Activated CD8-positive, alpha-beta T cell treated with anti-CD3 and anti-CD28 coated beads, Interleukin-2, amount 10 ng/mL, durations not matched to agents 7 days and 5 days (primary cell): ENCODE measurements around the gene PCF11. TPM values are rescaled to one million over a fixed set of nuclear protein-coding genes. Genes with fewer than 3 reads are reported as not detected.

Experiments used
- ATAC-seq: fragments of 150-1000 bp; cut with Tn5 transposase; one replicate; pipeline ENCODE4 v1.10.0; 2021; ENCODE audit warnings: moderate library complexity
- CTCF ChIA-PET: fragments of 350-600 bp; sonication (Branson Sonifier 250); formaldehyde crosslinking; loops from one replicate; lab custom pipeline; 2021; ENCODE audit warnings: antibody characterized with exemption; lab: Charles Lee
- POLR2A ChIA-PET: fragments of 350-600 bp; sonication (Branson Sonifier 250); formaldehyde crosslinking; loops from one replicate; lab custom pipeline; 2021; ENCODE audit warnings: antibody characterized with exemption; lab: Charles Lee
- DNase-seq: peaks from one replicate; pipeline ENCODE4 v3.0.0-alpha.2; 2020
- H3K27ac Mint-ChIP-seq: one replicate; pipeline ENCODE4 v1.8.0; 2021; ENCODE audit warnings: mild to moderate bottlenecking, mixed read lengths
- H3K27me3 Mint-ChIP-seq: one replicate; pipeline ENCODE4 v1.8.0; 2021; ENCODE audit warnings: low read depth, mixed read lengths
- H3K36me3 Mint-ChIP-seq: one replicate; pipeline ENCODE4 v1.8.0; 2021; ENCODE audit warnings: low read depth, mixed read lengths
- H3K4me1 Mint-ChIP-seq: one replicate; pipeline ENCODE4 v1.8.0; 2021; ENCODE audit warnings: low read depth, mixed read lengths
- H3K4me3 Mint-ChIP-seq: one replicate; pipeline ENCODE4 v1.8.0; 2021; ENCODE audit warnings: mild to moderate bottlenecking, mixed read lengths
- H3K9me3 Mint-ChIP-seq: one replicate; pipeline ENCODE4 v1.8.0; 2022; ENCODE audit warnings: mixed read lengths; ENCODE audit not compliant: insufficient read depth
- total RNA-seq, 2 experiments: library from RNA; stranded (reverse); gene quantifications; one replicate each; pipeline ENCODE4 v1.2.3, GENCODE V29; 2021

PCF11 gene
- total RNA-seq, 2 experiments from 2014 or later, result 65.9 to 67.2 TPM

DNA sequence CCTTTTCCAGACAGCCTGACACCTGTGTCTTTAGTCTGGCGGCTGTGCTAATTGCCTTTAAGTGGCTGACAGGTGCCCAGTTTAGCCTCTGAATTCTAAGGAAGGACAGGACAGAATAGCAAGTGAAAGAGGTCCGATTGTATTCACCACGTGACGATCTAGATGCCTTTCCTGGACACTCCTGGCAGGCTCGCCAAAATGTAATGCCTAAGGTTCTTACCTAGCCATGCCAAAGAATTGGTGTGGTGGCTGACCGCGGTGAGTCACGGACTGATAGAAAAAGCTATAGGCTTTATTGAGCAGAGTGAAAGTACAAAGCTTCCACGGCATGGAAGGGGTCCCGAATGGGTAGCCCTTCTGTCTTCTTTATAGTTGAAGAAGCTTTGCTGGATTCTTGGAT, 63.3 kb downstream of the PCF11 start:
- DNase-seq (no peak), ATAC-seq (no peak)
- Mint-ChIP-seq H3K27ac (no peak overlapping the region), H3K4me3 (no peak overlapping the region), H3K27me3 (peaks cover 6% of the 10 kb centered on the region), H3K4me1 (no peaks in the 10 kb centered on the region), H3K36me3 (no peaks in the 10 kb centered on the region), H3K9me3 (no peaks in the 10 kb centered on the region)
- ChIA-PET CTCF (no interaction called here), POLR2A (no interaction called here)

DNA sequence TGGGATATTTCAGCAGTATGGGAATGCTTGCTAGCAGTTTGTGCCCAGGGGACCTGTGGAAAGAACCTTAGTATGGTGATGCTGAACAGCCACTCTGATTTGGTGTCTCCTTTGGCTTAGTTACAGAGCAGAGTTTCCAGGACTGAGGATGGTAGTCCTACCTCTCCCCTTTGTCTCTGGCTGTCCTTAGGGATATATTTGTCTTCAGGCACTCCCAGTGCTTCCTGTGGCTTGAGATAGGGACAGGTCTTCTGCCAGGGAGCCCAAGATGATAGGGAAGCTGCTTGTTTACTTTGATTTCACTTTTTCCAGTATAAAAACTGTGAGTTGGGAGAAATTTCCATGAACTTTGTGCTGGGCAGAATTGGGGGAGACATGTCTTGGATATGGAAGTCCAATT, 64.8 kb downstream of the PCF11 start:
- no peaks in the 10 kb centered on the region for H3K36me3 Mint-ChIP-seq
- H3K27ac Mint-ChIP-seq, result no peak overlapping the region
- no peak overlapping the region for H3K4me3 Mint-ChIP-seq
- H3K9me3 Mint-ChIP-seq, result no peaks in the 10 kb centered on the region
- CTCF ChIA-PET, result interaction anchor here (0.7 kb wide), 1 partner anchor 28 kb away, joined by 3 read pairs; no protein-coding TSS in a partner anchor
- DNase-seq (no peak), ATAC-seq (no peak)
- no peaks in the 10 kb centered on the region for H3K4me1 Mint-ChIP-seq
- peaks cover 6% of the 10 kb centered on the region for H3K27me3 Mint-ChIP-seq
- POLR2A ChIA-PET, result no interaction called here

DNA sequence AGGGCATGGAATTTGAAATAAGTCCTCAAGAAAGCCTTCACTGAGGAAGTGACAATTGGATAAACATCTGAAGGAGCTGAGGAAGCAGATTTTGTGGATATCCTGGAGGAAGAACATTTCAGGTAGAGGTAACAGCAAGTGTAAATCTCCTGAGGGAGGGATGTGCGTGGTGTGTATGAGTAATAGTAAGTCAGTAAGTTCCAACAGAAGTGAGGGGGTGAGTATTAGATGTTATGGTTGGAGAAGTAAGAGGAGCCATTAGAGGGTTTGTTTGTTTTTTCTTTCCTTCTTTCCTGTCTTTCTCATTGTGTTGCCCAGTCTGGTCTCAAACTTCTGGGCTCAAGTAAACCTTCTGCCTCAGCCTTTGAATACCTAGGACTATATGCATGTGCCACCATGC, 65.6 kb downstream of the PCF11 start:
- Mint-ChIP-seq H3K36me3 (no peaks in the 10 kb centered on the region), H3K4me3 (no peak overlapping the region), H3K27me3 (peaks cover 6% of the 10 kb centered on the region), H3K4me1 (no peaks in the 10 kb centered on the region), H3K27ac (no peak overlapping the region), H3K9me3 (no peaks in the 10 kb centered on the region)
- ChIA-PET CTCF (interaction anchor here (0.7 kb wide), 1 partner anchor 27 kb away, joined by 3 read pairs; no protein-coding TSS in a partner anchor), POLR2A (no interaction called here)
- ATAC-seq (no peak), DNase-seq (no peak)

DNA sequence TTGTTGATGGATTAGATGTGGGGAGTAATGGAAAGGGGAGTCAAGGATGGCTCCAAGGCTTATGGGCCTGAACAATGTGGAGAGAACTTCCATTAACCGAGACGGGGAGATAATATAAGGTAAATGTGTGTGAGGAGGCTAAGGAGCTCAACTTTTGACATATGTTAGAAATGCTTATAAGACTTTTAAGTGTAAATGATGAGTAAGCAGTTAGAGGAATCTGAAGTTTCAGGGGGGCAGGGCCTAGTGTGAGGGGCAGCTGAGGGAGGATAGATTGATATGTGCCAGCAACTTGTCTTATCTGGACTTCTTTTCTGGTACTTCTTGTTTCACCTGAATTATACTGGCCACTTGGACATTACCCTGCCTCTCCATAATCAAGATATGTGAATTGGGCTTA, 66.5 kb downstream of the PCF11 start:
- H3K9me3 Mint-ChIP-seq, result no peaks in the 10 kb centered on the region
- no peak for ATAC-seq
- no peak overlapping the region for H3K4me3 Mint-ChIP-seq
- H3K4me1 Mint-ChIP-seq, result no peaks in the 10 kb centered on the region
- POLR2A ChIA-PET, result no interaction called here
- CTCF ChIA-PET, result interaction anchor here (0.6 kb wide), 2 partner anchors 13 to 23 kb away, joined by 3 read pairs; no protein-coding TSS in a partner anchor
- H3K27me3 Mint-ChIP-seq, result peaks cover 6% of the 10 kb centered on the region
- H3K27ac Mint-ChIP-seq, result no peak overlapping the region
- DNase-seq, result no peak
- H3K36me3 Mint-ChIP-seq, result no peaks in the 10 kb centered on the region

DNA sequence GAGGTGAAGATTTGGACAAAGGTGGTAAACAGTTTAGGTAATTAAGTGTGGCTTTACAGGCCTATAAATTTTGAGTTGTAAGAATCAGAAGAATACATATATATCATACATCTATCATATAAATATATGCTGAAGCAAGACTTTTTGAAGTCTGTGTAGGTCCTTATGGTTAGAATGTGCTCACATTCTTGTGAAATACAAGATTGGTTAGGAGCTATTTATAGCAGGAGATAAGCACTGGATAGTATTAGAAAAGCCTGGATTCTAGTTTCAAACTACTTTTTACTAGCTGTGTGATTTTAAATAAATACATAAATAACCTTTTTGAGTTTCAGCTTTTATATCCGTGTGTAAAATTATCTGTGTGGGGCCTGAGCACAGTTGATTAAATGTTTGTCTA, 78.9 kb downstream of the PCF11 start:
- DNase-seq, result no peak
- Mint-ChIP-seq H3K4me1 (no peaks in the 10 kb centered on the region), H3K27ac (no peak overlapping the region), H3K27me3 (no peaks in the 10 kb centered on the region), H3K9me3 (no peaks in the 10 kb centered on the region), H3K36me3 (no peaks in the 10 kb centered on the region), H3K4me3 (no peak overlapping the region)
- CTCF ChIA-PET, result interaction anchor here (1.5 to 3.9 kb wide), 3 partner anchors 11 to 369 kb away, joined by 3 to 24 read pairs (median 4); no protein-coding TSS in a partner anchor
- ATAC-seq, result no peak
- POLR2A ChIA-PET, result no interaction called here

Other genes starting within 250 kb of the PCF11 start
- gene RAB30, start 85.2 kb upstream of the PCF11 start, total RNA-seq, result 10 to 100 TPM in 1 of 2 experiments, 1 to 10 TPM in 1; 8.8 to 13.3 TPM
- 1 to 10 TPM; 4.2 to 4.5 TPM for gene ANKRD42, start 36.6 kb downstream of the PCF11 start, total RNA-seq
- 10 to 100 TPM; 30.2 to 31.3 TPM for gene CCDC90B, start 129.2 kb downstream of the PCF11 start, total RNA-seq